H1 (cell line): ENCODE measurements around the gene KRR1. TPM values are rescaled to one million over a fixed set of nuclear protein-coding genes. Genes with fewer than 3 reads are reported as not detected.

ENCODE experiments used
- CTCF ChIA-PET: fragments of 300-600 bp; sonication (Branson Sonifier 250); formaldehyde crosslinking; loops from one replicate; lab custom pipeline; 2021; ENCODE audit not compliant: partially characterized antibody; lab: Charles Lee
- POLR2A ChIA-PET: fragments of 300-600 bp; sonication (Branson Sonifier 250); formaldehyde crosslinking; loops from one replicate; lab custom pipeline; 2021; ENCODE audit warnings: inconsistent platforms; ENCODE audit not compliant: partially characterized antibody; lab: Charles Lee
- DNase-seq, 2 experiments: peaks; one replicate each; pipeline versions ENCODE4 v3.0.0 to v3.0.0-alpha.2; 2010 to 2022; ENCODE audit warnings: low spot score in 2 of 2, low read depth in 1 of 2, mixed read lengths in 1 of 2
- FAIRE-seq: peaks from 2 replicates; lab custom pipeline; 2011; peaks lifted over from hg19 to GRCh38; lab: Jason Lieb, UNC
- H2AFZ ChIP-seq: 2 replicates; pipeline ENCODE4 v1.8.1; 2012; ENCODE audit warnings: low read length, inconsistent platforms
- H2AK5ac ChIP-seq: 2 replicates; pipeline ENCODE4 v1.6.1; 2013; ENCODE audit warnings: low read depth, low read length
- H2BK120ac ChIP-seq: replicated peaks from 2 replicates; pipeline ENCODE3; 2013; ENCODE audit warnings: low read depth, low read length, inconsistent platforms
- H2BK12ac ChIP-seq: 2 replicates; pipeline ENCODE4 v1.6.1; 2013; ENCODE audit warnings: low read depth, low read length
- H2BK15ac ChIP-seq: 2 replicates; pipeline ENCODE4 v1.6.1; 2013; ENCODE audit warnings: low read length
- H2BK20ac ChIP-seq: 2 replicates; pipeline ENCODE4 v1.6.1; 2013; ENCODE audit warnings: low read length
- H2BK5ac ChIP-seq: 2 replicates; pipeline ENCODE4 v1.6.1; 2013; ENCODE audit warnings: low read depth, low read length
- H3K14ac ChIP-seq: 2 replicates; pipeline ENCODE4 v1.6.1; 2013; ENCODE audit warnings: inconsistent platforms; ENCODE audit not compliant: insufficient read length
- H3K18ac ChIP-seq: 2 replicates; pipeline ENCODE4 v1.6.1; 2013; ENCODE audit warnings: low read length; ENCODE audit errors: extremely low read depth
- H3K23ac ChIP-seq: 2 replicates; pipeline ENCODE4 v1.6.1; 2013; ENCODE audit warnings: inconsistent platforms; ENCODE audit not compliant: insufficient read length
- H3K23me2 ChIP-seq: 2 replicates; pipeline ENCODE4 v1.6.1; 2013; ENCODE audit warnings: low read depth, low read length
- H3K27ac ChIP-seq: 2 replicates; pipeline ENCODE4 v1.6.1; 2011; ENCODE audit warnings: low read depth, low read length, inconsistent platforms
- H3K27me3 ChIP-seq, 4 experiments: replicated peaks in 1 of 4; 1 replicate in 1 of 4; 2 replicates in 3 of 4; pipeline versions ENCODE4 v1.6.1 to v1.8.1; 2011 to 2013; ENCODE audit warnings: low read length in 3 of 4, mild to moderate bottlenecking in 3 of 4, inconsistent platforms in 2 of 4, mixed read lengths in 2 of 4, moderate library complexity in 1 of 4; ENCODE audit not compliant: control insufficient read depth in 3 of 4, insufficient read depth in 3 of 4; ENCODE audit errors: extremely low read depth in 1 of 4
- H3K36me3 ChIP-seq, 4 experiments: 2 replicates each; pipeline versions ENCODE4 v1.6.1 to v1.8.1; 2011 to 2013; ENCODE audit warnings: mild to moderate bottlenecking in 4 of 4, low read length in 3 of 4, moderate library complexity in 2 of 4, control low read depth in 1 of 4, inconsistent platforms in 1 of 4; ENCODE audit not compliant: insufficient read depth in 4 of 4, control insufficient read depth in 2 of 4
- H3K4ac ChIP-seq: replicated peaks from 2 replicates; pipeline ENCODE3; 2013; ENCODE audit warnings: low read length, low read depth, mixed read lengths, inconsistent platforms; ENCODE audit not compliant: insufficient read length
- H3K4me1 ChIP-seq, 4 experiments: replicated peaks in 1 of 4; 1 replicate in 1 of 4; 2 replicates in 3 of 4; pipeline versions ENCODE4 v1.6.1 to v1.8.1; 2011 to 2013; ENCODE audit warnings: low read length in 3 of 4, inconsistent platforms in 2 of 4, mixed read lengths in 1 of 4; ENCODE audit not compliant: insufficient read depth in 4 of 4, control insufficient read depth in 3 of 4
- H3K4me2 ChIP-seq, 2 experiments: 2 replicates each; pipeline versions ENCODE4 v1.6.1 to v1.8.1; 2011 to 2013; ENCODE audit warnings: low read depth in 2 of 2, low read length in 2 of 2, control low read depth in 1 of 2, inconsistent platforms in 1 of 2, mild to moderate bottlenecking in 1 of 2; ENCODE audit not compliant: insufficient read depth in 1 of 2
- H3K4me3 ChIP-seq, 4 experiments: fragments of 200-600, 300-600 bp in 1 of 4; sonication (generic), shearing (Covaris generic), sonication (Bioruptor Twin) in 1 of 4; 2 replicates each; pipeline versions ENCODE4 v1.5.1 to v1.8.1; 2011 to 2016; ENCODE audit warnings: low read length in 4 of 4, low read depth in 3 of 4, control low read depth in 2 of 4, inconsistent platforms in 2 of 4, mild to moderate bottlenecking in 2 of 4, mixed read lengths in 1 of 4, moderate library complexity in 1 of 4; ENCODE audit not compliant: insufficient read depth in 2 of 4; ENCODE audit errors: extremely low read depth in 1 of 4
- H3K56ac ChIP-seq: replicated peaks from 2 replicates; pipeline ENCODE3; 2013; ENCODE audit warnings: low read depth, mild to moderate bottlenecking, mixed read lengths, low read length, inconsistent platforms; ENCODE audit not compliant: insufficient read length
- H3K79me1 ChIP-seq: 2 replicates; pipeline ENCODE4 v1.6.1; 2013; ENCODE audit warnings: low read depth, low read length, control low read depth
- H3K79me2 ChIP-seq, 2 experiments: 2 replicates each; pipeline versions ENCODE4 v1.6.1 to v1.8.1; 2012 to 2013; ENCODE audit warnings: low read length in 2 of 2, mild to moderate bottlenecking in 2 of 2, inconsistent platforms in 1 of 2; ENCODE audit not compliant: insufficient read depth in 2 of 2, control insufficient read depth in 1 of 2
- H3K9ac ChIP-seq, 4 experiments: replicated peaks in 1 of 4; 1 replicate in 1 of 4; 2 replicates in 3 of 4; pipeline versions ENCODE4 v1.6.1 to v1.8.1; 2011 to 2013; ENCODE audit warnings: low read depth in 3 of 4, low read length in 3 of 4, control low read depth in 2 of 4, mild to moderate bottlenecking in 2 of 4, moderate library complexity in 2 of 4, inconsistent platforms in 1 of 4; ENCODE audit errors: extremely low read depth in 1 of 4
- H3K9me3 ChIP-seq, 2 experiments: 2 replicates each; pipeline versions ENCODE4 v1.6.1 to v1.8.1; 2012 to 2013; ENCODE audit warnings: mild to moderate bottlenecking in 2 of 2, moderate library complexity in 2 of 2, control low read depth in 1 of 2, inconsistent platforms in 1 of 2, low read depth in 1 of 2, low read length in 1 of 2, mixed read lengths in 1 of 2; ENCODE audit not compliant: insufficient read depth in 2 of 2
- H4K20me1 ChIP-seq, 2 experiments: replicated peaks in 1 of 2; 2 replicates each; pipeline versions ENCODE3 to v1.8.1; 2011 to 2013; ENCODE audit warnings: inconsistent platforms in 2 of 2, low read length in 2 of 2, mild to moderate bottlenecking in 1 of 2; ENCODE audit not compliant: insufficient read depth in 2 of 2, control insufficient read depth in 1 of 2
- H4K5ac ChIP-seq: 2 replicates; pipeline ENCODE4 v1.6.1; 2013; ENCODE audit warnings: low read length, low read depth, mixed read lengths, inconsistent platforms; ENCODE audit not compliant: insufficient read length
- H4K8ac ChIP-seq: 2 replicates; pipeline ENCODE4 v1.8.0; 2013; ENCODE audit warnings: mild to moderate bottlenecking, moderate library complexity, low read length, inconsistent platforms; ENCODE audit not compliant: insufficient read depth; ENCODE audit errors: extremely low read depth
- H4K91ac ChIP-seq: replicated peaks from 2 replicates; pipeline ENCODE3; 2013; ENCODE audit warnings: low read length, mixed read lengths, inconsistent platforms; ENCODE audit not compliant: insufficient read length
- ASH2L ChIP-seq: fragments of 200-600, 300-600 bp; sonication (generic); IDR thresholded peaks from one replicate; pipeline ENCODE4 v1.7.1; 2017; ENCODE audit warnings: low read length
- CHD2 ChIP-seq: IDR thresholded peaks from 2 replicates; pipeline ENCODE4 v1.6.1; 2012; ENCODE audit warnings: low read length, improper control_type of control experiment
- JUND ChIP-seq: IDR thresholded peaks from 2 replicates; pipeline ENCODE4 v1.6.1; 2011; ENCODE audit warnings: mild to moderate bottlenecking, improper control_type of control experiment, low read length
- SAP30 ChIP-seq: fragments of 300-600 bp; sonication (generic); IDR thresholded peaks from 2 replicates; pipeline ENCODE4 v1.7.1; 2012; ENCODE audit warnings: low read length, moderate library complexity, mild to moderate bottlenecking, inconsistent platforms; ENCODE audit not compliant: insufficient read depth, insufficient replicate concordance
- SP1 ChIP-seq: IDR thresholded peaks from 2 replicates; pipeline ENCODE4 v1.6.1; 2011; ENCODE audit warnings: low read depth, low read length
- WGBS, 2 experiments: shearing (Covaris generic) in 1 of 2; methylation state at CpG; one replicate each; pipeline versions ENCODE4 v1.1.6 to v1.1.7; 2013 to 2015; ENCODE audit warnings: low lambda C conversion rate in 2 of 2, mixed read lengths in 2 of 2, inconsistent platforms in 1 of 2, low coverage in 1 of 2, missing lambda C conversion rate in 1 of 2; ENCODE audit not compliant: insufficient replicate concordance in 2 of 2, insufficient coverage in 1 of 2, insufficient read length in 1 of 2; ENCODE audit errors: extremely low coverage in 1 of 2, missing lambda C conversion rate in 1 of 2; 5-methylcytosine and 5-hydroxymethylcytosine counted together
- polyA plus RNA-seq, 7 experiments: library from polyadenylated mRNA; depleted of rRNA in 3 of 7; stranded (reverse) in 5 of 7; unstranded in 2 of 7; fragments of >200 nt in 5 of 7; fragments of 200-250 nt in 2 of 7; gene quantifications; 1 replicate in 5 of 7; 2 replicates in 1 of 7; 4 replicates in 1 of 7; pipeline versions ENCODE4 v1.2.1 to v1.2.3, GENCODE V29; 2011 to 2013; ENCODE audit warnings: missing spikeins in 2 of 7, mixed read lengths in 2 of 7
- total RNA-seq: library from RNA; stranded (reverse); fragmentation: NEBNext Ultra II Directional; extraction: Animal tissue kit (Norgen Biotek cat#: 25700); gene quantifications from 2 replicates; pipeline ENCODE4 v1.2.1, GENCODE V29; 2021

Gene KRR1
- total and polyA plus RNA-seq, 2 of the 8 experiments (the other 6 are each of a cell fraction or from before 2014, with no cell fraction given), result 6.1 to 80.1 TPM

DNA sequence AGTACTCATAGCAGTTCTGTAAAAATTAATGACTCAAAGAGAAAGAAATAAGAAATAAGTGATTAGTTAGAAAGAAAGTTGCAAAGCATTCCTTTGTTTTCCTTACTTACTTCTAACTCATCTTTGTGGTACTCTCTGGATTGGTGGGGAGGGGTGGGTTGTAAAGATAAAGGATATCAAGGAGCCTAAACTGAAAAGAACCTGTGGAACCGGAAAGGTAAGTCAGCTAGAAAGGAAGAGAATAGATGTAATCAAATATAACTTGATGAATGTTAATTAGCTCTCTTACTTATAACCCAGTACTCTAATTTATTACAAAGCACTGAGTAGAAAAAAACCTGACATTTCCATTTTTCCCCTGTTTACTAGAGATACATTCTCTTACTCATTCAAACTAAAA lies 37.5 kb upstream of the KRR1 start:
- no peak overlapping the region for H2BK12ac ChIP-seq
- ChIA-PET POLR2A (no interaction called here), CTCF (no interaction called here)
- no peak overlapping the region for H3K18ac ChIP-seq
- peaks cover 0 to 10% (median 3%) of the 10 kb centered on the region in 4 experiments; a peak in 2 of 7 replicates for H3K4me1 ChIP-seq
- no peak overlapping the region for H3K4ac ChIP-seq
- no peak overlapping the region for H2BK120ac ChIP-seq
- peak; percentile 31 for TF ChIP-seq ASH2L
- no peak for TF ChIP-seq CHD2
- TF ChIP-seq SAP30, result no peak
- TF ChIP-seq JUND, result no peak
- peak; percentile 35; the same call in 1 of the 2 replicates for TF ChIP-seq SP1
- no peak overlapping the region for H3K4me3 ChIP-seq
- no peak overlapping the region for H2BK5ac ChIP-seq
- H3K23me2 ChIP-seq, result no peaks in the 10 kb centered on the region
- no peaks in the 10 kb centered on the region for H3K27me3 ChIP-seq
- no peak overlapping the region for H2AK5ac ChIP-seq
- H3K4me2 ChIP-seq, result no peak overlapping the region
- no peak overlapping the region for H4K91ac ChIP-seq
- H3K79me2 ChIP-seq, result no peaks in the 10 kb centered on the region
- DNase-seq (no peak), FAIRE-seq (no peak)
- H4K20me1 ChIP-seq, result no peaks in the 10 kb centered on the region
- H3K56ac ChIP-seq, result no peak overlapping the region
- H2AFZ ChIP-seq, result no peak overlapping the region
- H2BK15ac ChIP-seq, result no peak overlapping the region
- H4K8ac ChIP-seq, result no peak overlapping the region
- H2BK20ac ChIP-seq, result no peak overlapping the region
- no peak overlapping the region for H3K14ac ChIP-seq
- H3K79me1 ChIP-seq, result no peaks in the 10 kb centered on the region
- no peak overlapping the region for H3K23ac ChIP-seq
- H3K9me3 ChIP-seq, result no peaks in the 10 kb centered on the region
- 76% methylated on average over 1 of the region's 1 CpG; no CpG with 5 or more reads in 1 of the 2 experiments for WGBS, 2 experiments
- no peaks in the 10 kb centered on the region for H3K36me3 ChIP-seq
- H3K9ac ChIP-seq, result no peak overlapping the region
- H4K5ac ChIP-seq, result no peak overlapping the region
- H3K27ac ChIP-seq, result no peak overlapping the region
